ENCODE results near the gene TENM4.
"Not testable (repeated sequence)": the region's sequence is repeated elsewhere in the genome, so short reads cannot be mapped to it uniquely, and the experiment has no call there.

The TENM4 gene

DNA sequence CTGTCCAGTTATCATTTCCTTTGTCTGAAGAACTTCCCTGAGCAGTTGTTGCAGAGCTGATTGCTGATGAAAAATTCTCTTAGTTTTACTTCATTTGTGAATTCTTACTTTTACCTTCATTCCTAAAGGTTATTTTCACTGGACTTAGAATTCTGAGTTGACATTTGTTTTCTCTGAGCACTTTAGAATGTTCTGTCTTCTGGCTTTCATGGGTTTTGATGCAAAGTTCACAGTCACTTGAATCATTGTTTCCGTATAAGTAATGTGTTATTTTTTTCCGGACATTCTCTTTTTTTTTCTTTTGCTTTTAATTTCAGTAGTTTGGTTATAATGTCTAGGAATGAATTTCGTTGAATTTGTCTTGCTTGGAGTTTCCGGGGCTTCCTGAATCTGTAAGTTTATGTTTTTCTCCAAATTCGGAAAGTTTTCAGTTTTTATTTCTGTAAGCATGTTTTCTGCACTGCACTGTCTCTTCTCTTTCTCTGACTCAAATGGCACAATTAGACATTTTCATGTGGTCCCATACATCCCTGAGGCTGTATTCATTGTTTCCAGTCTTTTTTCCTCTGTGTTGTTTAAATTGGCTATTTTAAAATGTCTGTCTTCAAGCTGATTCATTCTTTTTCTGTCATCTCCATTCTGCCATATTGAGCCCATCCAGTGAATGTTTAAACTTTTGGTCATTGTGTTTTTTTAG lies 797.7 kb downstream of the TENM4 start:
- no peak overlapping the region for H3K4me3 ChIP-seq (ENCODE audit: low read depth, low read length)

GRCh38 chr11:78641541-78641940 lies 799.3 kb downstream of the TENM4 start:
- H3K4me3 ChIP-seq (ENCODE audit: low read depth, low read length) = no peak overlapping the region

DNA sequence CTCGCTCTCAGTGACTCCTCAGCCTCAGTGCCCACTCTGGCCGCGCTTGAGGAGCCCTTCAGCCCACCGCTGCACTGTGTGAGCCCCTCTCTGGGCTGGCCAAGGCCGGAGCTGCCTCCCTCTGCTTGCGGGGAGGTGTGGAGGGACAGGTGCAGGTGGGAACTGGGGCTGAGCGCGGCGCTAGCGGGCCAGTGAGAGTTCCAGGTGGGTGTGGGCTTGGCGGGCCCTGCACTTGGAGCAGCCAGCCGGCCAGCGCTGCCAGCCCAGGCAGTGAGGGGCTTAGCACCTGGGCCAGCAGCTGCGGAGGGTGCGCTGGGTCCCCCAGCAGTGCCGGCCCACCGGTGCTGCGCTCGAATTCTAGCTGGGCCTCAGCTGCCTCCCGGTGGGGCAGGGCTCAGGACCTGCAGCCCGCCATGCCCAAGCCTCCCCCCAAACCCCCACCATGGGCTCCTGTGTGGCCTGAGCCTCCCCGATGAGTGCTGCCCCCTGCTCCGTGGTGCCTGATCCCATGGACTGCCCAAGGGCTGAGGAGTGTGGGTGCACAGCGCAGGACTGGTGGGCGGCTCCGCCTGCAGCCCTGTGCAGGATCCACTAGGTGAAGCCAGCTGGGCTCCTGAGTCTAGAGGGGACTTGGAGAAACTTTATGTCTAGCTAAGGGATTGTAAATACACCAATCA lies 802.0 kb downstream of the TENM4 start:
- H3K4me3 ChIP-seq (ENCODE audit: low read depth, low read length) = no peak overlapping the region

- not testable (repeated sequence) for H3K4me3 ChIP-seq (ENCODE audit: low read depth, low read length)
These were observed 803.3 kb downstream of the TENM4 start for GRCh38 chr11:78637527-78637926.

DNA sequence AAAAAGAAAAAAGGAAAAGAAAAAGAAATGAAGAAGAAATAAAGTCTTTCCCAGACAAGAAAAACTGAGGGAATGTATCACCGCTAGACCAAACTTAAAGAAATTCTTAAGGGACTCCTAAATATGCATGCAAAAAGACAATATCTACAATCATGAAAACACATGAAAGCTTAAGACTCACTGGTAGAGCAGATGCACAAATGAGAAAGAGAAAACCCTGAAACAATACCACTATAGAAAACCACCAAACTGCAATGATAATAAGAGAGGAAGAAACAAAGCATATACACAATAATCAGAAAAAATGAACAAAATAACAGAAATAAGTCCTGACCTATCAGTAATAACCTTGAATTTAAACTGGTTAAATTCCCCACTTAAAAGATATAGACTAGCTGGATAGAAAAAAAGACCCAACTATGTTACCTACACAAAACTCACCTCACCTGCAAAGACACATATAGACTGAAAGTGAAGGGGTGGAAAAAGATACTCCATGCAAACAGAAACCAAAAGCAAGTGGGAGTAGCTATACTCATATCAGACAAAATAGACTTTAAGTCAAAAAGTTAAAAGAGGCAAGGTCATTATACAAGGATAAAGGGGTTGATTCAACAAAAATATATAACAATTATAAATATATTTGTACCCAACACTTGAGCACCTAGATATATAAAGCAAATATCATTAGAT lies 804.9 kb downstream of the TENM4 start:
- no peak overlapping the region for H3K4me3 ChIP-seq (ENCODE audit: low read depth, low read length)

DNA sequence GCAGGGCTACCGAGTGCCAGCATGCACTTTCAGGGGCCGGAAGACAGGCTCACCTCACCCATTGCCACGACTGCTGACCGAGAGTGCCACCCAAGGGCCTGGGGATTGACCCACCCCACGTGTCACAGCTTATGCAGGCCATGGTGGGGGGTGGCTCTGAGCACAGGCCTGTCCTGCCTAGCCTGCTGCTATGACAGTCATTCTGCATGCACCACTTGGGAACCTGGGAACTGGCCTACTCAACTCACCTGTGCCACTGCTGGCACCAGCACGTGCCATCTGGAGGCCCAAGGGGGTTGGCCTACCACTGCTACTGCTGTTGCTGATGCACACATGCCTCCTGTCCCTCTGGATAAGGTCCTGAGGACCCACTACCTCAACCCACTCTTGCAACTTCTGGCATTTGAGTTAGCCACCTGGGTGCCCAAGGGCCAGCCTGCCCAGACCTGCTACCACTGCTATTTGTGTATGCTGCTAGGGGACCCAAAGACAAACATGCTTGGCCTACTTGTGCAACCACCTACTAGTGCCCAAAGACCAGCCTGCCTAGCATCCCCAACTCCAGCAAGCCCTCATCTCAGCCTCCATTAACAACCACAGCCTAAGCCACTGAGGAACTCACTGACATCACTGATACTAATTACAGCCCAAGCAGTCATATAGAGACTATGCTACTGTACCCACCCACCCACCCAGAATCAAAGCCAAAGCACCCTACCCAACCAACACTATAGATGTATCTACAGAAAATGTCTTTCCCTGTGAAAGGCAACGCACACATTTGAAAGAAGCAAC lies 807.1 kb downstream of the TENM4 start:
- H3K4me3 ChIP-seq (ENCODE audit: low read depth, low read length) = no peak overlapping the region

GRCh38 chr11:78630561-78631303 lies 810.1 kb downstream of the TENM4 start:
- H3K4me3 ChIP-seq (ENCODE audit: low read depth, low read length) = no peak overlapping the region

- H3K4me3 ChIP-seq (ENCODE audit: low read depth, low read length) = no peak overlapping the region
These were observed 810.7 kb downstream of the TENM4 start for GRCh38 chr11:78630155-78630554.

DNA sequence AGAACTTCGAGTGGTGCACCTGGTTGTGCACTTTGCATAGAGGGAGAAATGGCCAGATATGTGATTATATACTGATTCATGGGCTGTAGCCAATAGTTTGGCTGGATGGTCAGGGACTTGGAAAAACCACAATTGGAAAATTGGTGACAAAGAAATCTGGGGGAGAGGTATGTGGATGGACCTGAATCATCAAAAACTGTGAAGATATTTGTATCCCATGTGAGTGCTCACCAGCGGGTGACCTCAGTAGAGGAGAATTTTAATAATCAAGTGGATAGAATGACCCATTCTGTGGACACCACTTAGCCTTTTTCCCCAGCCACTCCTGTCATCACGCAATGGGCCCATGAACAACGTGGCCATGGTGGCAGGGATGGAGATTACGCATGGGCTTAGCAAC lies 818.2 kb downstream of the TENM4 start:
- H3K4me3 ChIP-seq (ENCODE audit: low read depth, low read length) = no peak overlapping the region

GRCh38 chr11:78620159-78620558 lies 820.7 kb downstream of the TENM4 start:
- no peak overlapping the region for H3K4me3 ChIP-seq (ENCODE audit: low read depth, low read length)

DNA sequence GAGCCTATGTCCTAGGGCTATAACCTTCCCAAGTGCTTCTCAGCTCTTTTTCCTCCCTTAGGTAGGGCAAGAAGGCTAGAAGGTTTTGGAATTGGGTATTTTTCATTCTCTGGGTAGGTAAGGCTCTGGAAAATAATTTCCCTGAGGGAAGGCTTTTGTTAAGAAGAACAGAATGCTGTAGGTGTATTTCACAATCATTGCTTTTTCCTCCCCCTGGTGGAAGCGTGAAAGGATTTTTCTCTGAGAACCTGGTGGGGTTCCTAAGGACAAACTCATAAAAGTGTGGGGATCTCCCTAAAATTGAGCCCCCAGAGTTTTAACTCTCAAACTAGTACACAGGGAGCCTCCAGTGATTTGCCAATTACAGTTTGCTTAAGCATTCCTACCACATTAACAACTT lies 825.1 kb downstream of the TENM4 start:
- H3K4me3 ChIP-seq (ENCODE audit: low read depth, low read length) = no peak overlapping the region

DNA sequence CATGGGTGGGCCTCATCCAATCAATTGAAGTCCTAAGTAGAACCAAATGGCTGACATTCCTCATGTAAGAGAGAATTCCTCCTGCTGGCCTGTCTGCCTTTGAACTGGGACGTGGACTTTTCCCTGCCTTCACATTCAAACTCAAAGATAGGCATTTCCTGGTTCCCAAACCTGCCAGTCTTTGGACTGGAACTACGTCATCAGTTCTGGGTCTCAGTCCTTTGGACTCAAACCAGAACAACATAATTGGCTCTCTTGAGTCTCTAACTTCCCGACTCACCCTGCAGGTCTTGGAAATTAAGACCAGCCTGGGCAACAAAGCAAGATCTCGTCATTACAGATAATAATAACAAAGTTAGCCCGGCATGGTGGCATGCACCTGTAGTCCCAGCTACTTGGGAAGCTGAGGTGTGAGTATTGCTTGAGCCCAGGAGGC lies 827.4 kb downstream of the TENM4 start:
- H3K4me3 ChIP-seq (ENCODE audit: low read depth, low read length) = no peak overlapping the region

DNA sequence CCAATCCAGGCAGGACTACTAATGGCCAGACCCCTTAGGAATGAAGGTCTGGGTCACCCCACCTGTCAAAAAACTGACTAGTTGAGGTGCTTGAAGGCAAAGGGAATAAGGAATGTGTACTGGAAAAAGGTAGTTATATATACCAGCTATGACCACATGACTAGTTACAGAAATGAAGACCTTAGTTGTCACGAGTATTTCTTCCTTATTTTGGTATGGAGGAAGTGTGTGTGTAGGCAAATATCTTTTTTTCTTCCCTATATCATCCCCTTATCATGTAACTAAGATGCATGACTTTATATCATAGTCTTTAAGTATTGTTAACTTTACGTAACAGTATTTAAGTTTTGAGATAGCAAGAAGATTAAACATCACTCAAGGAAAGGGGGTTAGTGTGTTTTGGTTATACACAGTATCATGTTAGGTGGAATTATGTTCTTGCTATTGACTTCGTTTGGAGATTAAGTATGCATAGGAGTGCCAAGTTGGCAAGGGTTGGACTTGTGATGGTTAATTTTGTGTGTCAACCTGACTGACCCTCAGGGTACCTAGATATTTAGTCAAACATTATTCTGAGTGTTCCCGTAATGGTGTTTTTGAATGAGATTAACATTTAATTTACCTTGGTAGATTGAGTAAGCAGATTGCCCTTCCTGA lies 828.0 kb downstream of the TENM4 start:
- no peak overlapping the region for H3K4me3 ChIP-seq (ENCODE audit: low read depth, low read length)

DNA sequence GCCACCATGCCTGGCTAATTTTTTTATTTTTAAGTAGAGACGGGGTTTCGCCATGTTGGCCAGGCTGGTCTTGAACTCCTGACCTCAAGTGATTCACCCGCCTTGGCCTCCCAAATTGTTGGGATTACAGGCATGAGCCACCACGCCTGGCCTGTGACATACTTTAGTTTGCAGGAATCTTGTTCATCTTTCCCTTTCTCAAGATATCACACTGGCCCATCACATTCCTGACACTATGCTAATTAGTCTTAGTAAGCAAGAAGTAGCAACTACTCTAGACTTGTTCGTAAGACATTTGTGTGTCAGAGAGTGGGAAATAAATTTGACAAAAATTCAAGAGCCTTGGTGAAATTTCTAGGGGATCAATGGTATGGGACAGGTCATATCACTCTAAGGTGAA lies 831.5 kb downstream of the TENM4 start:
- not testable (repeated sequence) for H3K4me3 ChIP-seq (ENCODE audit: low read depth, low read length)

GRCh38 chr11:78607696-78608095 lies 833.1 kb downstream of the TENM4 start:
- no peak overlapping the region for H3K4me3 ChIP-seq (ENCODE audit: low read depth, low read length)

DNA sequence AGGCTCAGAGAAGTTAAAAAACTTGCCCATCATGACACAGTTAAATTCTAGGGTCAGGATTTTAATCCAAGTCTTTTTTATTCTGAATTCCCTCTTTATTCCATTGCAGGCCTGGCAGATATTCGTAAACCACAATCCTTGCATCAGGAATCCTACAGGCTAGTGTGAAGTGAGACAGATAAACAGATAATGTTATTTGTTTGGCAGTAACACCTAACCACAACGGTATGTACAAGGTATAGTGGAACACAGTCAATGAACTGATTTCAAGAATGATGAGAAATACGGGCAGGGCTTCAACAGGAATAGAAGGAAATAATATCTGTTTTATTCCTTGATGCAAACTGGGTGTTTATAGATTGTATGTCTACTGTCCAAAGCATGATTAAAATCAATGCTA lies 834.2 kb downstream of the TENM4 start:
- H3K4me3 ChIP-seq (ENCODE audit: low read depth, low read length) = no peak overlapping the region

DNA sequence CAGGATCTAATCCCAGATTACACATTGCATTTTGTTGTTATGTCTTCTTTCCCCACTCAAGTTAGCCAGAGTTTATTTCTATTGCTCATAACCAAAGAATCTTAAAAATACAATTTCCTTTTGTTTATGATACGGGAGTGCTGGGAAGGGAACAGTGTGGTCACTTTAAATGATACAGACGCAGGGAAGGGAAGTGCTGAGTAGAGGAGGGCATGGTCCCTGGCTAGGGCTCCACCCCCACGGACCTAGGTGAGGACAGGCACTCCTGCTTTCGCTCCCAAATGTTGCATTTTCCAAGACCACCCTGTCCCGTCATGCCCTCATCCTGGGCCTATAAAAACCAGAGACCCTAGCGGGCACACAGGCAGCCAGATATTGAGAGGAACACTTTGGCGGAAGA lies 835.5 kb downstream of the TENM4 start:
- H3K4me3 ChIP-seq (ENCODE audit: low read depth, low read length) = no peak overlapping the region

DNA sequence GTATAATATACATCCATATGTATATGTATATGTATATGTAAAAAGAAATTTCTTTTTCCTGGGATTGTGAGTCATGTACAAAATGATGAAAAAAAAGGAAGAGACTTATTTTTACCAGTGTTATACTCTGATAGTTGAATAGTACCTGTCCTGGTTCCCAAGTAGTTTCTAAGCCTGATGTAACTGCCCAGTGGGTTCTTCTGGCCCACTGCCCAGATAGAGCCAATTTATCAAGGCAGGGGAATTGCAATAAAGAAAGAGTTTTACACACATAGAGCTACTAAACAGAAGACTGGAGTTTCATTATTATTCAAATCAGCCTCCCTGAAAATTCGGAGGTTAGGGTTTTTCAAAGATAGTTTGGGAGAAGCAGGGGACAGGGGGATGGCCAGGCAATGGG lies 837.0 kb downstream of the TENM4 start:
- no peak overlapping the region for H3K4me3 ChIP-seq (ENCODE audit: low read depth, low read length)
